Stomach (tissue), 4 donors: ENCODE measurements around the gene KCNK7.

Experiments used
- CTCF ChIP-seq, 7 experiments: fragments of 450-650 bp in 4 of 7; fragments of 200-600 bp in 3 of 7; sonication (generic) in 3 of 7; IDR thresholded peaks; one replicate each; pipeline ENCODE4 v1.5.1; 2016 to 2019; ENCODE audit warnings: antibody characterized with exemption in 7 of 7, control low read depth in 2 of 7, mild to moderate bottlenecking in 1 of 7
- EP300 ChIP-seq: sonication (generic); formaldehyde crosslinking; IDR thresholded peaks from one replicate; pipeline ENCODE4 v1.6.1; 2017; ENCODE audit warnings: antibody characterized with exemption
- POLR2A ChIP-seq, 4 donors: fragments of 450-650 bp; IDR thresholded peaks; one replicate each; pipeline ENCODE4 v1.6.1; 2016; ENCODE audit warnings: antibody characterized with exemption in 4 of 4, control low read depth in 2 of 4, mild to moderate bottlenecking in 1 of 4, moderate library complexity in 1 of 4
- POLR2AphosphoS5 ChIP-seq, 3 donors: sonication (generic); formaldehyde crosslinking; IDR thresholded peaks; one replicate each; pipeline ENCODE4 v1.6.1; 2016; ENCODE audit warnings: antibody characterized with exemption in 3 of 3

- TF ChIP-seq POLR2A (IDR thresholded peaks at IDR 0.05) (no peak), CTCF (IDR thresholded peaks at IDR 0.05) (no peak), POLR2AphosphoS5 (IDR thresholded peaks at IDR 0.05) (no peak), EP300 (no peak)
Observed at GRCh38 chr11:65607614-65608426, 12.2 kb upstream of the KCNK7 start.
